Endothelial cell of umbilical vein (primary cell): ENCODE results near the gene CYTIP. TPM values are rescaled to one million over a fixed set of nuclear protein-coding genes. Genes with fewer than 3 reads are reported as not detected.

Experiments used
- BruUV-seq: library from RNA; stranded (reverse); fragments of 400-500 nt; replicated peaks from 2 replicates; lab custom pipeline; 2021; lab: Mats Ljungman, UMichigan
- CTCF ChIA-PET: fragments of 300-600, 350-600 bp; sonication (Branson Sonifier 250); formaldehyde crosslinking; loops from one replicate; lab custom pipeline; 2021; ENCODE audit warnings: antibody characterized with exemption, inconsistent platforms; lab: Charles Lee
- POLR2A ChIA-PET: fragments of 300-600, 350-600 bp; sonication (Branson Sonifier 250); formaldehyde crosslinking; loops from one replicate; lab custom pipeline; 2021; ENCODE audit warnings: antibody characterized with exemption, inconsistent platforms; lab: Charles Lee
- DNase-seq: peaks from one replicate; pipeline ENCODE4 v3.0.0-alpha.2; 2011; ENCODE audit warnings: low read depth, low spot score
- FAIRE-seq: peaks from 2 replicates; lab custom pipeline; 2011; peaks lifted over from hg19 to GRCh38; lab: Jason Lieb, UNC
- H2AFZ ChIP-seq: 2 replicates; pipeline ENCODE4 v1.6.0; 2012; ENCODE audit warnings: low read depth, low read length, control low read depth, inconsistent platforms
- H3K27ac ChIP-seq: 2 replicates; pipeline ENCODE4 v1.5.1; 2011; ENCODE audit warnings: low read depth, mild to moderate bottlenecking, control low read depth, low read length, moderate library complexity; ENCODE audit not compliant: insufficient read depth
- H3K27me3 ChIP-seq, 2 experiments: 2 replicates each; pipeline versions ENCODE4 v1.6.0 to v1.6.1; 2011; ENCODE audit warnings: low read length in 2 of 2, mixed read lengths in 1 of 2; ENCODE audit not compliant: control insufficient read depth in 2 of 2, insufficient read depth in 2 of 2
- H3K36me3 ChIP-seq, 2 experiments: 2 replicates in 1 of 2; 3 replicates in 1 of 2; pipeline ENCODE4 v1.5.1; 2011; ENCODE audit warnings: low read length in 2 of 2, mild to moderate bottlenecking in 1 of 2, moderate library complexity in 1 of 2; ENCODE audit not compliant: control insufficient read depth in 2 of 2, insufficient read depth in 2 of 2; ENCODE audit errors: extremely low read depth in 1 of 2
- H3K4me1 ChIP-seq: 3 replicates; pipeline ENCODE4 v1.5.1; 2011; ENCODE audit warnings: mild to moderate bottlenecking, low read length; ENCODE audit not compliant: control insufficient read depth, insufficient read depth; ENCODE audit errors: extremely low read depth
- H3K4me2 ChIP-seq: 2 replicates; pipeline ENCODE4 v1.6.1; 2011; ENCODE audit warnings: low read length, control low read depth, mixed read lengths; ENCODE audit not compliant: insufficient read depth
- H3K4me3 ChIP-seq, 3 experiments: fragments of 200-600 bp in 1 of 3; sonication (generic), shearing (Covaris generic) in 1 of 3; replicated peaks in 1 of 3; 2 replicates each; pipeline ENCODE4 v1.5.1; 2011 to 2016; ENCODE audit warnings: control low read depth in 3 of 3, low read length in 3 of 3, mild to moderate bottlenecking in 2 of 3, inconsistent platforms in 1 of 3, low read depth in 1 of 3, moderate library complexity in 1 of 3; ENCODE audit not compliant: insufficient read depth in 1 of 3
- H3K79me2 ChIP-seq: 2 replicates; pipeline ENCODE4 v1.6.0; 2012; ENCODE audit warnings: low read length, inconsistent platforms; ENCODE audit not compliant: control insufficient read depth, insufficient read depth
- H3K9ac ChIP-seq: replicated peaks from 2 replicates; pipeline ENCODE3; 2011; ENCODE audit warnings: low read length, control low read depth; ENCODE audit not compliant: insufficient read depth; ENCODE audit errors: extremely low read depth
- H3K9me1 ChIP-seq: replicated peaks from 3 replicates; pipeline ENCODE4 v1.6.0; 2011; ENCODE audit warnings: mild to moderate bottlenecking, low read length; ENCODE audit not compliant: control insufficient read depth, insufficient read depth; ENCODE audit errors: extremely low read depth
- H3K9me3 ChIP-seq: replicated peaks from 2 replicates; pipeline ENCODE4 v1.5.1; 2012; ENCODE audit warnings: low read length, inconsistent platforms; ENCODE audit not compliant: control insufficient read depth, insufficient read depth
- H4K20me1 ChIP-seq: replicated peaks from 2 replicates; pipeline ENCODE3; 2011; ENCODE audit warnings: mild to moderate bottlenecking, low read length; ENCODE audit not compliant: control insufficient read depth, insufficient read depth; ENCODE audit errors: extremely low read depth
- CTCF ChIP-seq, 2 donors: IDR thresholded peaks; 1 replicate in 1 of 2; 2 replicates in 1 of 2; pipeline ENCODE4 v1.5.1; 2011; ENCODE audit warnings: low read length in 2 of 2, mild to moderate bottlenecking in 2 of 2, moderate library complexity in 2 of 2, control low read depth in 1 of 2, inconsistent platforms in 1 of 2, low read depth in 1 of 2; ENCODE audit not compliant: insufficient read depth in 1 of 2; ENCODE audit errors: extremely low read depth in 1 of 2
- EZH2 ChIP-seq: IDR thresholded peaks from 2 replicates; pipeline ENCODE4 v1.6.1; 2012; ENCODE audit warnings: borderline replicate concordance, low read depth, mild to moderate bottlenecking, moderate library complexity, low read length, inconsistent platforms; ENCODE audit not compliant: severe bottlenecking
- FOS ChIP-seq: IDR thresholded peaks from 2 replicates; pipeline ENCODE4 v1.6.1; 2011; ENCODE audit warnings: mild to moderate bottlenecking, low read length, moderate library complexity, borderline replicate concordance; ENCODE audit not compliant: insufficient read depth
- GATA2 ChIP-seq: IDR thresholded peaks from 2 replicates; pipeline ENCODE4 v1.7.0; 2011; ENCODE audit warnings: low read depth, mild to moderate bottlenecking, moderate library complexity, mixed read lengths, low read length; ENCODE audit not compliant: insufficient read length, insufficient read depth
- JUN ChIP-seq: IDR thresholded peaks from 2 replicates; pipeline ENCODE4 v1.6.1; 2011; ENCODE audit warnings: borderline replicate concordance, low read depth; ENCODE audit not compliant: insufficient read length, insufficient read depth
- MAX ChIP-seq: IDR thresholded peaks from 2 replicates; pipeline ENCODE4 v1.6.1; 2011; ENCODE audit not compliant: insufficient read depth, insufficient read length
- MYC ChIP-seq: IDR thresholded peaks from one replicate; pipeline ENCODE4 v1.6.1; 2011; ENCODE audit warnings: mild to moderate bottlenecking, low read depth, low read length
- POLR2A ChIP-seq: IDR thresholded peaks from 2 replicates; pipeline ENCODE4 v1.6.1; 2012; ENCODE audit warnings: low read depth, mild to moderate bottlenecking, control low read depth, low read length
- POLR2AphosphoS5 ChIP-seq: IDR thresholded peaks from 2 replicates; pipeline ENCODE4 v1.6.1; 2012; ENCODE audit warnings: low read depth, mild to moderate bottlenecking, control low read depth, low read length, moderate library complexity; ENCODE audit not compliant: insufficient read depth
- dilution Hi-C: fragments of 300-500 bp; cut with MboI; formaldehyde crosslinking; loops from one replicate; pipeline ENCODE4 v1.15.0; 2019; ENCODE audit warnings: low sequenced_read_pairs; ENCODE audit not compliant: extremely low pct_ligation_motif_present
- intact Hi-C: fragments of 100-400 bp; cut with micrococcal nuclease; formaldehyde crosslinking; loops from one replicate; pipeline ENCODE4 v1.10.0; 2022
- polyA plus RNA-seq, 4 experiments: library from polyadenylated mRNA; depleted of rRNA in 3 of 4; stranded (reverse) in 3 of 4; unstranded in 1 of 4; fragments of >200 nt; gene quantifications; 2 replicates each; pipeline versions ENCODE4 v1.2.1 to v1.2.3, GENCODE V29; 2011 to 2012; ENCODE audit warnings: missing spikeins in 1 of 4
- total RNA-seq: library from RNA; stranded (reverse); gene quantifications from 2 replicates; pipeline ENCODE4 v1.2.3, GENCODE V29; 2021

The CYTIP gene
- total and polyA plus RNA-seq, 2 donors (not counting 3 experiments of a cell fraction or from before 2014, with no cell fraction given) = not detected

- Histone ChIP-seq H4K20me1 (no peaks in the 10 kb centered on the region), H2AFZ (no peak overlapping the region), H3K27me3 (no peaks in the 10 kb centered on the region), H3K79me2 (no peaks in the 10 kb centered on the region), H3K4me3 (no peak overlapping the region), H3K9ac (no peak overlapping the region), H3K36me3 (no peaks in the 10 kb centered on the region), H3K27ac (no peak overlapping the region), H3K4me1 (no peaks in the 10 kb centered on the region), H3K9me3 (no peaks in the 10 kb centered on the region), H3K9me1 (no peaks in the 10 kb centered on the region), H3K4me2 (no peak overlapping the region)
- dilution Hi-C loops = no loop called here
- intact Hi-C loops = no loop called here
- DNase-seq (no peak), FAIRE-seq (no peak)
- POLR2A ChIA-PET = no interaction called here
- CTCF ChIA-PET = no interaction called here
- TF ChIP-seq MYC (no peak), POLR2A (no peak), POLR2AphosphoS5 (no peak), EZH2 (no peak), MAX (no peak), CTCF (IDR thresholded peaks at IDR 0.05; ENCODE audit: extremely low read depth in 1 of 2, insufficient read depth in 1 of 2, low read depth in 1 of 2, low read length in 2 of 2) (no peak), FOS (no peak), GATA2 (no peak), JUN (no peak)
- no TSS peak for BruUV-seq
Measured at GRCh38 chr2:157377861-157378260, 66.0 kb downstream of the CYTIP start.
